ENCODE data around the gene FBXO31. TPM values are rescaled to one million over a fixed set of nuclear protein-coding genes. Genes with fewer than 3 reads are reported as not detected.
A peak's percentile ranks its signal among the peaks of the same experiment; 100 is the strongest.

FBXO31 gene
- total and polyA plus RNA-seq, 2 of the 13 experiments (the other 11 are each of a cell fraction or from before 2014, with no cell fraction given) = 92.4 to 101 TPM

GRCh38 chr16:87390641-87391323, 7.2 kb upstream of the FBXO31 start (continued):
- TF ChIP-seq PRDM15 (CRISPR knock-in tag; IDR thresholded peaks at IDR 0.05) (no peak), ZNF530 (CRISPR knock-in tag; IDR thresholded peaks at IDR 0.05; ENCODE audit: low read depth) (no peak), STAT5B (CRISPR knock-in tag; IDR thresholded peaks at IDR 0.05) (no peak), FOXK2 (IDR thresholded peaks at IDR 0.05) (no peak), MYC (CRISPR knock-in tag; IDR thresholded peaks at IDR 0.05; ENCODE audit: borderline replicate concordance) (no peak), PITX1 (CRISPR knock-in tag; IDR thresholded peaks at IDR 0.05) (peak; percentile 58; the same call in 1 of the 2 replicates), THAP11 (CRISPR knock-in tag; IDR thresholded peaks at IDR 0.05) (no peak), MLLT10 (CRISPR knock-in tag; IDR thresholded peaks at IDR 0.05) (no peak), NR2F2 (IDR thresholded peaks at IDR 0.05; ENCODE audit: borderline replicate concordance, low read depth) (no peak), ZNF746 (CRISPR knock-in tag; IDR thresholded peaks at IDR 0.05) (peak; percentile 26; the same call in 1 of the 2 replicates), SMC3 (IDR thresholded peaks at IDR 0.05; ENCODE audit: low read length) (no peak), MAFK (conservative IDR thresholded peaks at IDR 0.05 in 1 of 2, IDR thresholded peaks at IDR 0.05 in 1 of 2; ENCODE audit: low read length in 2 of 2) (no peak), NCOA1 (CRISPR knock-in tag; IDR thresholded peaks at IDR 0.05) (0 out of 2 replicates have a peak, but pooled peaks have one; percentile 6), ZKSCAN5 (CRISPR knock-in tag; IDR thresholded peaks at IDR 0.05) (no peak), ZNF574 (CRISPR knock-in tag; IDR thresholded peaks at IDR 0.05) (no peak)
- TF ChIP-seq, protein P1, sequence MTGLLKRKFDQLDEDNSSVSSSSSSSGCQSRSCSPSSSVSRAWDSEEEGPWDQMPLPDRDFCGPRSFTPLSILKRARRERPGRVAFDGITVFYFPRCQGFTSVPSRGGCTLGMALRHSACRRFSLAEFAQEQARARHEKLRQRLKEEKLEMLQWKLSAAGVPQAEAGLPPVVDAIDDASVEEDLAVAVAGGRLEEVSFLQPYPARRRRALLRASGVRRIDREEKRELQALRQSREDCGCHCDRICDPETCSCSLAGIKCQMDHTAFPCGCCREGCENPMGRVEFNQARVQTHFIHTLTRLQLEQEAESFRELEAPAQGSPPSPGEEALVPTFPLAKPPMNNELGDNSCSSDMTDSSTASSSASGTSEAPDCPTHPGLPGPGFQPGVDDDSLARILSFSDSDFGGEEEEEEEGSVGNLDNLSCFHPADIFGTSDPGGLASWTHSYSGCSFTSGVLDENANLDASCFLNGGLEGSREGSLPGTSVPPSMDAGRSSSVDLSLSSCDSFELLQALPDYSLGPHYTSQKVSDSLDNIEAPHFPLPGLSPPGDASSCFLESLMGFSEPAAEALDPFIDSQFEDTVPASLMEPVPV (CRISPR knock-in tag; IDR thresholded peaks at IDR 0.05) = no peak
- TF ChIP-seq, protein P2, sequence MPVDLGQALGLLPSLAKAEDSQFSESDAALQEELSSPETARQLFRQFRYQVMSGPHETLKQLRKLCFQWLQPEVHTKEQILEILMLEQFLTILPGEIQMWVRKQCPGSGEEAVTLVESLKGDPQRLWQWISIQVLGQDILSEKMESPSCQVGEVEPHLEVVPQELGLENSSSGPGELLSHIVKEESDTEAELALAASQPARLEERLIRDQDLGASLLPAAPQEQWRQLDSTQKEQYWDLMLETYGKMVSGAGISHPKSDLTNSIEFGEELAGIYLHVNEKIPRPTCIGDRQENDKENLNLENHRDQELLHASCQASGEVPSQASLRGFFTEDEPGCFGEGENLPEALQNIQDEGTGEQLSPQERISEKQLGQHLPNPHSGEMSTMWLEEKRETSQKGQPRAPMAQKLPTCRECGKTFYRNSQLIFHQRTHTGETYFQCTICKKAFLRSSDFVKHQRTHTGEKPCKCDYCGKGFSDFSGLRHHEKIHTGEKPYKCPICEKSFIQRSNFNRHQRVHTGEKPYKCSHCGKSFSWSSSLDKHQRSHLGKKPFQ (CRISPR knock-in tag; IDR thresholded peaks at IDR 0.05; ENCODE audit: insufficient replicate concordance) = no peak
- TF ChIP-seq, protein P3, sequence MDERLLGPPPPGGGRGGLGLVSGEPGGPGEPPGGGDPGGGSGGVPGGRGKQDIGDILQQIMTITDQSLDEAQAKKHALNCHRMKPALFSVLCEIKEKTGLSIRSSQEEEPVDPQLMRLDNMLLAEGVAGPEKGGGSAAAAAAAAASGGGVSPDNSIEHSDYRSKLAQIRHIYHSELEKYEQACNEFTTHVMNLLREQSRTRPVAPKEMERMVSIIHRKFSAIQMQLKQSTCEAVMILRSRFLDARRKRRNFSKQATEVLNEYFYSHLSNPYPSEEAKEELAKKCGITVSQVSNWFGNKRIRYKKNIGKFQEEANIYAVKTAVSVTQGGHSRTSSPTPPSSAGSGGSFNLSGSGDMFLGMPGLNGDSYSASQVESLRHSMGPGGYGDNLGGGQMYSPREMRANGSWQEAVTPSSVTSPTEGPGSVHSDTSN (CRISPR knock-in tag; IDR thresholded peaks at IDR 0.05) = no peak
- TF ChIP-seq, protein P4, sequence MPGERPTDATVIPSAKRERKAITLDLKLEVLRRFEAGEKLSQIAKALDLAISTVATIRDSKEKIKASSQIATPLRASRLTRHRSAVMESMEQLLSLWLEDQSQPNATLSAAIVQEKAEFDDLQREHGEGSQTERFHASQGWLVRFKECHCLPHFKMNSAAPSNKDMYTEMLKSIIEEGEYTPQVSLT (CRISPR knock-in tag; IDR thresholded peaks at IDR 0.05; ENCODE audit: borderline replicate concordance, low read depth) = no peak

Data from HepG2 (cell line).